Cardiac muscle cell (in vitro differentiated cells and primary cell): ENCODE data around the gene CTSC. TPM values are rescaled to one million over a fixed set of nuclear protein-coding genes. Genes with fewer than 3 reads are reported as not detected.
A peak's percentile ranks its signal among the peaks of the same experiment; 100 is the strongest.
"Not testable (repeated sequence)": the region's sequence is repeated elsewhere in the genome, so short reads cannot be mapped to it uniquely, and the experiment has no call there.

Experiments
- DNase-seq, 2 donors: peaks; one replicate each; pipeline versions ENCODE4 v3.0.0 to v3.0.0-alpha.2; 2010 to 2017; ENCODE audit warnings: low read depth in 1 of 2, low spot score in 1 of 2
- H3K27ac ChIP-seq: fragments of 200-600 bp; sonication (generic); 2 replicates; pipeline ENCODE4 v1.5.1; 2016
- H3K27me3 ChIP-seq: fragments of 200-600 bp; sonication (generic); 2 replicates; pipeline ENCODE4 v1.6.0; 2016; ENCODE audit warnings: control low read depth
- H3K36me3 ChIP-seq: fragments of 200-600 bp; sonication (generic); 2 replicates; pipeline ENCODE4 v1.5.1; 2016; ENCODE audit warnings: control low read depth
- H3K4me1 ChIP-seq: fragments of 200-600 bp; sonication (generic); 2 replicates; pipeline ENCODE4 v1.8.1; 2017; ENCODE audit warnings: low read depth, mild to moderate bottlenecking, mixed run types
- H3K4me3 ChIP-seq: fragments of 200-600 bp; sonication (generic); 2 replicates; pipeline ENCODE4 v1.5.1; 2016; ENCODE audit warnings: mild to moderate bottlenecking
- H3K9me3 ChIP-seq: fragments of 200-600 bp; sonication (generic); 2 replicates; pipeline ENCODE4 v1.5.1; 2017; ENCODE audit warnings: low read depth, mild to moderate bottlenecking, control low read depth
- CTCF ChIP-seq: IDR thresholded peaks from 2 replicates; pipeline ENCODE4 v1.5.1; 2012; ENCODE audit warnings: low read depth, mild to moderate bottlenecking, low read length
- polyA plus RNA-seq: library from polyadenylated mRNA; unstranded; fragments of >200 nt; fragmentation: Nextera tagmentation; extraction: Ambion mirVana; gene quantifications from 2 replicates; pipeline ENCODE4 v1.2.1, GENCODE V29; 2016
- total RNA-seq: library from RNA; depleted of rRNA; stranded (reverse); fragments of >200 nt; gene quantifications from 2 replicates; pipeline ENCODE4 v1.2.3, GENCODE V29; 2016

Gene CTSC
- total and polyA plus RNA-seq, 2 experiments from 2014 or later = 119 to 120 TPM

- no peak for TF ChIP-seq CTCF
- H3K27ac ChIP-seq = no peak overlapping the region
These were observed 90.8 kb downstream of the CTSC start for GRCh38 chr11:88246696-88247095.

DNA sequence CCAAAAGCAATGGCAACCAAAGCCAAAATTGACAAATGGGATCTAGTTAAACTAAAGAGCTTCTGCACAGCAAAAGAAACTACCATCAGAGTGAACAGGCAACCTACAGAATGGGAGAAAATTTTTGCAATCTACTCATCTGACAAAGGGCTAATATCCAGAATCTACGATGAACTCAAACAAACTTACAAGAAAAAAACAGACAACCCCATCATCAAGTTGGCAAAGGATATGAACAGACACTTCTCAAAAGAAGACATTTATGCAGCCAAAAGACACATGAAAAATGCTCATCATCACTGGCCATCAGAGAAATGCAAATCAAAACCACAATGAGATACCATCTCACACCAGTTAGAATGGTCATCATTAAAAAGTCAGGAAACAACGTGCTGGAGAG, 92.0 kb downstream of the CTSC start:
- not testable (repeated sequence) for H3K27ac ChIP-seq, H3K36me3 ChIP-seq, H3K4me3 ChIP-seq, DNase-seq, H3K4me1 ChIP-seq, H3K9me3 ChIP-seq, H3K27me3 ChIP-seq

More at GRCh38 chr11:88246696-88247095, 90.8 kb downstream of the CTSC start:
- no peak overlapping the region for H3K4me3 ChIP-seq
- H3K4me1 ChIP-seq = no peaks in the 10 kb centered on the region
- H3K9me3 ChIP-seq = no peaks in the 10 kb centered on the region
- no peaks in the 10 kb centered on the region for H3K27me3 ChIP-seq
- DNase-seq = peak in 1 of 2 donors; percentile 75
- H3K36me3 ChIP-seq = no peaks in the 10 kb centered on the region

Other genes starting within 250 kb of the CTSC start
- gene RAB38, start 162.3 kb downstream of the CTSC start, total RNA-seq = 6.9 and 7.7 TPM in 2 replicates
- 12.0 and 12.8 TPM in 2 replicates for gene RAB38, start 162.3 kb downstream of the CTSC start, polyA plus RNA-seq